Measurements from ENCODE around the gene THAP10. TPM values are rescaled to one million over a fixed set of nuclear protein-coding genes. Genes with fewer than 3 reads are reported as not detected.
"Not testable (repeated sequence)": the region's sequence is repeated elsewhere in the genome, so short reads cannot be mapped to it uniquely, and the experiment has no call there.

Gene THAP10
- total RNA-seq, 6 experiments from 2014 or later = 4.2 to 5.8 (median 5.1) TPM

DNA sequence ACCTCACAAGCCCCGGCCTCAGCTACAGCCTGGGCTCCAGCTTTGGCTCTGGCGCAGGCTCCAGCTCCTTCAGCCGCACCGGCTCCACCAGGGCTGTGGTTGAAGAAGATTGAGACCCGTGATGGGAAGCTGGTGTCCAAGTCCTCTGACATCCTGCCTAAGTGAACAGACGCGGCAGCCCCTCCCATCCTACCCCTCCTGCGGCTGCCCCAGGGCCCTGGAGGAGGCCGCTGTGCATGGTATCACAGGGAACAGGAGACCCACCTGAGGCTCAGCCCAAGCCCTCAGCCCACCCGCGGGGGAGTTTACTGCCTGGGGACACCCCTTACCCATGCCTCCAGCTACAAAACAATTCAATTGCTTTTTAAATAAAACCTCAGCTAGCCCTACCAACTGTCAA, 32.2 kb downstream of the THAP10 start:
- TF ChIP-seq, protein P1, sequence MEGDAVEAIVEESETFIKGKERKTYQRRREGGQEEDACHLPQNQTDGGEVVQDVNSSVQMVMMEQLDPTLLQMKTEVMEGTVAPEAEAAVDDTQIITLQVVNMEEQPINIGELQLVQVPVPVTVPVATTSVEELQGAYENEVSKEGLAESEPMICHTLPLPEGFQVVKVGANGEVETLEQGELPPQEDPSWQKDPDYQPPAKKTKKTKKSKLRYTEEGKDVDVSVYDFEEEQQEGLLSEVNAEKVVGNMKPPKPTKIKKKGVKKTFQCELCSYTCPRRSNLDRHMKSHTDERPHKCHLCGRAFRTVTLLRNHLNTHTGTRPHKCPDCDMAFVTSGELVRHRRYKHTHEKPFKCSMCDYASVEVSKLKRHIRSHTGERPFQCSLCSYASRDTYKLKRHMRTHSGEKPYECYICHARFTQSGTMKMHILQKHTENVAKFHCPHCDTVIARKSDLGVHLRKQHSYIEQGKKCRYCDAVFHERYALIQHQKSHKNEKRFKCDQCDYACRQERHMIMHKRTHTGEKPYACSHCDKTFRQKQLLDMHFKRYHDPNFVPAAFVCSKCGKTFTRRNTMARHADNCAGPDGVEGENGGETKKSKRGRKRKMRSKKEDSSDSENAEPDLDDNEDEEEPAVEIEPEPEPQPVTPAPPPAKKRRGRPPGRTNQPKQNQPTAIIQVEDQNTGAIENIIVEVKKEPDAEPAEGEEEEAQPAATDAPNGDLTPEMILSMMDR (IDR thresholded peaks at IDR 0.05) = no peak
- Mint-ChIP-seq H3K9me3 (no peaks in the 10 kb centered on the region), H3K27me3 (ENCODE audit: insufficient read depth) (no peaks in the 10 kb centered on the region; the same call in 1 of the 2 replicates), H3K4me1 (ENCODE audit: low read depth) (peaks cover 64% of the 10 kb centered on the region), H3K36me3 (ENCODE audit: low read depth) (no peaks in the 10 kb centered on the region; the same call in 1 of the 2 replicates), H3K4me3 (no peak overlapping the region), H3K27ac (no peak overlapping the region)
- no peak for DNase-seq

DNA sequence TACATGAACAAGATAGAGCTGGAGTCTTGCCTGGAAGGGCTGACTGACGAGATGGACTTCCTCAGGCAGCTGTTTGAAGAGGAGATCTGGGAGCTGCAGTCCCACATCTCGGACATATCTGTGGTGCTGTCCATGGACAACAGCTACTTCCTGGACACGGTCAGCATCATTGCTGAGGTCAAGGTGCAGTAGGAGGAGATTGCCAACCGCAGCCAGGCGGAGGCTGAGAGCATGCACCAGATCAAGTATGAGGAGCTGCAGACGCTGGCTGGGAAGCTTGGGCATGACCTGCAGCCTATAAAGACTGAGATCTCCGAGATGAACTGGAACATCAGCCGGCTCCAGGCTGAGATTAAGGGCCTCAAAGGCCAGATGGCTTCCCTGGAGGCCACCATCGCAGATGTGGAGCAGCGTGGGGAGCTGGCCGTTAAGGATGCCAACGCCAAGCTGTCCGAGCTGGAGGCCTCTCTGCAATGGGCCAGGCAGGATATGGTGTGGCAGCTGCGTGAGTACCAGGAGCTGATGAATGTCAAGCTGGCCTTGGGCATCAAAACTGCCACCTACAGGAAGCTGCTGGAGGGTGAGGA, 32.8 kb downstream of the THAP10 start:
- Mint-ChIP-seq H3K4me1 (ENCODE audit: low read depth) (peaks cover 64% of the 10 kb centered on the region), H3K36me3 (ENCODE audit: low read depth) (no peaks in the 10 kb centered on the region; the same call in 1 of the 2 replicates), H3K4me3 (no peak overlapping the region), H3K9me3 (no peaks in the 10 kb centered on the region), H3K27ac (no peak overlapping the region), H3K27me3 (ENCODE audit: insufficient read depth) (no peaks in the 10 kb centered on the region; the same call in 1 of the 2 replicates)
- TF ChIP-seq, protein P1 (IDR thresholded peaks at IDR 0.05) = no peak
- DNase-seq = no peak

DNA sequence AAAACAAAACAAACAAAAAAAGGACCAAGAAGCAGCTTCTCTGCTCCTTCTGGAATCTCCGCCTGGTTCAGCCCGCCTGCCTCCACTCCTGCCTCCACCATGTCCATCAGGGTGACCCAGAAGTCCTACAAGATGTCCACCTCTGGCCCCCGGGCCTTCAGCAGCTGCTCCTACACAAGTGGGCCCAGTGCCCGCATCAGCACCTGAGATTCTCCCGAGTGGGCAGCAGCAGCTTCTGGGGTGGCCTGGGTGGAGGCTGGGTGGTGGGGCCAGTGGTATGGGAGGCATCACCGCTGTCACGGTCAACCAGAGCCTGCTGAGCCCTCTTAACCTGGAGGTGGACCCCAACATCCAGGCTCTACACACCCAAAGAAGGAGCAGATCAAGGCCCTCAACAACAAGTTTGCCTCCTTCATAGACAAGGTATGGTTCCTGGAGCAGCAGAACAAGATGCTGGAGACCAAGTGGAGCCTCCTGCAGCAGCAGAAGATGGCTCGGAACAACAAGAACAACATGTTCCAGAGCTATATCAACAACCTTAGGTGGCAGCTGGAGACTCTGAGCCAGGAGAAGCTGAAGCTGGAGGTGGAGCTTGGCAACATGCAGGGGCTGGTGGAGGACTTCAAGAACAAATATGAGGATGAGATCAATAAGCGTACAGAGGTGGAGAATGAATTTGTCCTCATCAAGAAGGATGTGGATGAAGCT, 33.5 kb downstream of the THAP10 start:
- H3K27ac Mint-ChIP-seq; H3K4me3 Mint-ChIP-seq; DNase-seq; H3K9me3 Mint-ChIP-seq; H3K27me3 Mint-ChIP-seq (ENCODE audit: insufficient read depth); H3K36me3 Mint-ChIP-seq (ENCODE audit: low read depth): not testable (repeated sequence)
- peaks cover 59% of the 10 kb centered on the region for H3K4me1 Mint-ChIP-seq (ENCODE audit: low read depth)

DNA sequence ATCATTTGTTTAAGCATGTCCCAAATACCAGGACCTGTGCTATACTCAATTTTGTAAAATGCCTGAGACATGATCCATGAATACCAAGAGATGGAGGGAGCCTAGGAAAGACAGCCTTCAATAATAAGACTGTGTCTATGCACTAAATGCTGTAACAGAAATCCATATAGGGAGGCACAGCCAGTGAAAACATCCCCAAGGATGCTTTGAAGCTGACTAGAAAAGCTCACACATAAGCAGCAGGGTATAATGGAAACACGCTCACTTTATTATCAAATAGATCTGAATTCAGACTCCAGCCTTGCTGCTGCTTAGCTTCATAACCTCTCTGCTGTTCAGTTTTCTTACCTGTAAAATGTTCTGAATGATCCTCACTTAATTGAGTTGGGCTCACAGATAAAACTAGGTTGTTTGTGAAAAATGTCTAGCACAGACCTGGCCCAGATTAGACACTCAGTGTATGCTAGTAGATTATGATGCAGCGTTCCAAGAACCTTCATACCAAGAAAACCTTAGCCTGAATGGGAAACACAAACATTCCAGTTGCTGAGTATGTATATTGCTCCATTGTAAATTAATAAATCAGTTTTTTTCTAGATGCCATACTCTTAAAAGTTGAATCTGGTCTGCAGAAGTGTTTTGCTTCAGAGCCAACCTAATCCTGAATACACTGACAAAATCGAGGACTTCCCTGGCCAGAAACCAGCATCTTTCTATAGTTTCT, 34.5 kb downstream of the THAP10 start:
- Mint-ChIP-seq H3K36me3 (ENCODE audit: low read depth) (no peaks in the 10 kb centered on the region; the same call in 1 of the 2 replicates), H3K27me3 (ENCODE audit: insufficient read depth) (no peaks in the 10 kb centered on the region; the same call in 1 of the 2 replicates), H3K27ac (peak overlapping the region; percentile 98), H3K9me3 (no peaks in the 10 kb centered on the region), H3K4me3 (no peak overlapping the region; the same call in 1 of the 2 replicates), H3K4me1 (ENCODE audit: low read depth) (peaks cover 52% of the 10 kb centered on the region)
- TF ChIP-seq, protein P1 (IDR thresholded peaks at IDR 0.05) = no peak
- no peak for DNase-seq

DNA sequence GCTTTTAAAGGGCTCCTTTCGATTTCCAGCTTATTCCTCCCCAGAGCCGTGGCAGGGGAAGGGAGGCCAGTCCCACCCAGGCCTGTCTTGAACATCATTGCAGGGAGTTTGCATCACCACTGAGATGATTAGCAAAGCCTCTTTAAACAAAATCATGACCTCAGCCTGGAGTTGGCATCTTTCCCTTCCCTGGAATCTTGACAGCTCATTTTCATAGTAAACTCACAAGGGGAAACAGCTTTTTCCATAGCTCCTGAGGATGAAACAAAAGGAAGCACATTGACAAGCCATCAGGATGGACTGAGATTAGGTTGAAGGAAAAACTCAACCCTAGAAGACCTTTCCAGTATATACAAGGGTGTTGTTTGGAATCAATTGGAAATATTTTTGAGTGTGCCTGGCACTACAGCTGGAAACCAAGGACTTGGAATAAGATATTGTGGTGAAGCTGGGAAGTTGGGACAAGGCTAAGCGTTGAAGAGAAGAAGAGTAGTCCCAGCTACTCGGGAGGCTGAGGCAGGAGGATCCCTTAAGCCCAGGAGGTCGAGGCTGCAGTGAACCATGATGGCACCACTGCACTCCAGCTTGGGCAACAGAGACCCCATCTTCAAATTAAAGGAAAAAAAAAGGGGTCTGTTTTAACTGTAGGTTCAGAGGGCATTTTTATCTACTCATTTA, 35.2 kb downstream of the THAP10 start:
- peak; percentile 97 for DNase-seq
- Mint-ChIP-seq H3K4me3 (peak overlapping the region; percentile 83), H3K27ac (peak overlapping the region; percentile 98), H3K9me3 (no peaks in the 10 kb centered on the region), H3K27me3 (ENCODE audit: insufficient read depth) (no peaks in the 10 kb centered on the region; the same call in 1 of the 2 replicates), H3K4me1 (ENCODE audit: low read depth) (peaks cover 56% of the 10 kb centered on the region), H3K36me3 (ENCODE audit: low read depth) (no peaks in the 10 kb centered on the region; the same call in 1 of the 2 replicates)
- TF ChIP-seq, protein P1 (IDR thresholded peaks at IDR 0.05) = no peak

All from HFFc6 (cell line).